IMR-90 (cell line): ENCODE results near the gene MYL4. TPM values are rescaled to one million over a fixed set of nuclear protein-coding genes. Genes with fewer than 3 reads are reported as not detected.

ENCODE experiments used
- ATAC-seq: fragments of 200-7000 bp; cut with Tn5 transposase; 2 replicates; pipeline ENCODE4 v1.9.1; 2020; ENCODE audit warnings: low read depth, mild to moderate bottlenecking, moderate library complexity
- BruUV-seq: library from RNA; stranded (reverse); fragments of 400-500 nt; replicated peaks from 2 replicates; lab custom pipeline; 2021; lab: Mats Ljungman, UMichigan
- CTCF ChIA-PET: fragments of 300-600 bp; formaldehyde crosslinking; extraction: SDS; loops from one replicate; lab custom pipeline; 2021; ENCODE audit warnings: antibody characterized with exemption; lab: Yijun Ruan, JAX
- POLR2A ChIA-PET: fragments of 300-600 bp; sonication (Branson Sonifier 250); formaldehyde crosslinking; loops from one replicate; lab custom pipeline; 2022; ENCODE audit warnings: antibody characterized with exemption; ENCODE audit not compliant: unreplicated experiment; lab: Charles Lee
- DNase-seq: peaks from one replicate; pipeline ENCODE4 v3.0.0; 2013
- H2AFZ ChIP-seq: replicated peaks from 2 replicates; pipeline ENCODE3; 2013; ENCODE audit warnings: low read length, mild to moderate bottlenecking; ENCODE audit not compliant: poor library complexity
- H2AK5ac ChIP-seq: 2 replicates; pipeline ENCODE4 v1.6.1; 2013; ENCODE audit warnings: low read depth, low read length, inconsistent platforms
- H2AK9ac ChIP-seq: replicated peaks from 2 replicates; pipeline ENCODE3; 2013; ENCODE audit warnings: mild to moderate bottlenecking, low read depth, low read length, moderate library complexity; ENCODE audit not compliant: poor library complexity
- H2BK120ac ChIP-seq: 2 replicates; pipeline ENCODE4 v1.6.1; 2013; ENCODE audit warnings: low read depth, low read length, inconsistent platforms
- H2BK15ac ChIP-seq: 3 replicates; pipeline ENCODE4 v1.6.1; 2013; ENCODE audit warnings: low read depth, low read length, inconsistent platforms
- H2BK20ac ChIP-seq: 2 replicates; pipeline ENCODE4 v1.6.1; 2013; ENCODE audit warnings: low read depth, mild to moderate bottlenecking, inconsistent platforms, low read length, moderate library complexity
- H2BK5ac ChIP-seq: 2 replicates; pipeline ENCODE4 v1.6.1; 2013; ENCODE audit warnings: mild to moderate bottlenecking, low read depth, low read length, inconsistent platforms; ENCODE audit not compliant: poor library complexity, severe bottlenecking
- H3K14ac ChIP-seq: replicated peaks from 2 replicates; pipeline ENCODE4 v1.6.1; 2013; ENCODE audit warnings: low read depth, low read length, inconsistent platforms
- H3K18ac ChIP-seq: 2 replicates; pipeline ENCODE4 v1.6.1; 2013; ENCODE audit warnings: low read depth, low read length, control low read depth
- H3K23ac ChIP-seq: 2 replicates; pipeline ENCODE4 v1.6.1; 2013; ENCODE audit warnings: low read depth, low read length, inconsistent platforms
- H3K27ac ChIP-seq: 2 replicates; pipeline ENCODE4 v1.5.1; 2013; ENCODE audit warnings: mild to moderate bottlenecking, control low read depth, low read length; ENCODE audit not compliant: insufficient read depth
- H3K27me3 ChIP-seq: 2 replicates; pipeline ENCODE4 v1.6.1; 2013; ENCODE audit warnings: low read length; ENCODE audit not compliant: control insufficient read depth, insufficient read depth
- H3K36me3 ChIP-seq: 2 replicates; pipeline ENCODE4 v1.6.1; 2013; ENCODE audit warnings: low read length, mixed read lengths; ENCODE audit not compliant: control insufficient read depth, insufficient read depth
- H3K4ac ChIP-seq: 2 replicates; pipeline ENCODE4 v1.6.1; 2013; ENCODE audit warnings: low read depth, low read length, inconsistent platforms
- H3K4me1 ChIP-seq: 2 replicates; pipeline ENCODE4 v1.6.1; 2013; ENCODE audit warnings: low read length, mixed read lengths; ENCODE audit not compliant: control insufficient read depth, insufficient read depth
- H3K4me2 ChIP-seq: 2 replicates; pipeline ENCODE4 v1.6.1; 2013; ENCODE audit warnings: low read depth, mild to moderate bottlenecking, control low read depth, low read length, moderate library complexity
- H3K4me3 ChIP-seq: 2 replicates; pipeline ENCODE4 v1.5.1; 2013; ENCODE audit warnings: low read depth, mild to moderate bottlenecking, control low read depth, low read length, moderate library complexity; ENCODE audit not compliant: insufficient read depth
- H3K56ac ChIP-seq: 2 replicates; pipeline ENCODE4 v1.6.1; 2013; ENCODE audit warnings: low read length, inconsistent platforms; ENCODE audit not compliant: insufficient read depth; ENCODE audit errors: extremely low read depth
- H3K79me1 ChIP-seq, 2 experiments: 2 replicates each; pipeline ENCODE4 v1.6.1; 2013; ENCODE audit warnings: low read length in 2 of 2, inconsistent platforms in 1 of 2, low read depth in 1 of 2
- H3K9ac ChIP-seq: 2 replicates; pipeline ENCODE4 v1.6.1; 2013; ENCODE audit warnings: low read depth, low read length, control low read depth
- H3K9me1 ChIP-seq: 2 replicates; pipeline ENCODE4 v1.6.1; 2013; ENCODE audit warnings: low read length, inconsistent platforms; ENCODE audit not compliant: insufficient read depth
- H3K9me3 ChIP-seq: 2 replicates; pipeline ENCODE4 v1.6.1; 2013; ENCODE audit warnings: low read length; ENCODE audit not compliant: control insufficient read depth, insufficient read depth
- H4K20me1 ChIP-seq: 2 replicates; pipeline ENCODE4 v1.6.1; 2013; ENCODE audit warnings: low read length, inconsistent platforms; ENCODE audit not compliant: insufficient read depth
- H4K5ac ChIP-seq: 2 replicates; pipeline ENCODE4 v1.6.1; 2013; ENCODE audit warnings: mild to moderate bottlenecking, low read depth, low read length, control low read depth
- H4K8ac ChIP-seq, 2 experiments: 2 replicates each; pipeline ENCODE4 v1.6.1; 2013; ENCODE audit warnings: low read depth in 2 of 2, low read length in 2 of 2, control low read depth in 1 of 2, inconsistent platforms in 1 of 2
- H4K91ac ChIP-seq: 2 replicates; pipeline ENCODE4 v1.6.1; 2013; ENCODE audit warnings: low read depth, low read length, inconsistent platforms; ENCODE audit not compliant: insufficient read depth
- BHLHE40 ChIP-seq: fragments of 150-350 bp; IDR thresholded peaks from 2 replicates; pipeline ENCODE4 v1.6.1; 2016; ENCODE audit warnings: mild to moderate bottlenecking, low read depth, low read length
- CEBPB ChIP-seq: IDR thresholded peaks from 2 replicates; pipeline ENCODE4 v1.6.1; 2012; ENCODE audit warnings: low read depth, low read length, improper control_type of control experiment
- CHD1 ChIP-seq: IDR thresholded peaks from 2 replicates; pipeline ENCODE4 v1.6.1; 2012; ENCODE audit warnings: low read depth, low read length, improper control_type of control experiment
- FOS ChIP-seq: fragments of 150-350 bp; IDR thresholded peaks from 2 replicates; pipeline ENCODE4 v1.6.1; 2016; ENCODE audit warnings: low read depth, low read length
- MAFK ChIP-seq: IDR thresholded peaks from 2 replicates; pipeline ENCODE4 v1.6.1; 2012; ENCODE audit warnings: low read depth, low read length, improper control_type of control experiment
- MAZ ChIP-seq: IDR thresholded peaks from 2 replicates; pipeline ENCODE4 v1.6.1; 2012; ENCODE audit warnings: low read depth, mild to moderate bottlenecking, low read length, improper control_type of control experiment, moderate library complexity, borderline replicate concordance
- MXI1 ChIP-seq: IDR thresholded peaks from 2 replicates; pipeline ENCODE4 v1.6.1; 2012; ENCODE audit warnings: low read depth, mild to moderate bottlenecking, low read length, moderate library complexity, borderline replicate concordance
- NFE2L2 ChIP-seq: fragments of 150-350 bp; IDR thresholded peaks from 2 replicates; pipeline ENCODE4 v1.6.1; 2016; ENCODE audit warnings: low read depth, mild to moderate bottlenecking, low read length
- POLR2A ChIP-seq: IDR thresholded peaks from 2 replicates; pipeline ENCODE4 v1.6.1; 2012; ENCODE audit warnings: mild to moderate bottlenecking, low read depth, low read length
- RAD21 ChIP-seq: IDR thresholded peaks from 2 replicates; pipeline ENCODE4 v1.6.1; 2012; ENCODE audit warnings: low read length, improper control_type of control experiment
- RFX5 ChIP-seq: IDR thresholded peaks from 2 replicates; pipeline ENCODE4 v1.8.0; 2012; ENCODE audit warnings: low read depth, mild to moderate bottlenecking, low read length, moderate library complexity
- SMC3 ChIP-seq: fragments of 150-350 bp; IDR thresholded peaks from 2 replicates; pipeline ENCODE4 v1.6.1; 2016; ENCODE audit warnings: low read depth, mild to moderate bottlenecking, antibody characterized with exemption, low read length, moderate library complexity
- WGBS, 2 experiments: methylation state at CpG; one replicate each; pipeline versions ENCODE4 v1.1.5 to v1.1.7; 2013; ENCODE audit warnings: missing lambda C conversion rate in 2 of 2; ENCODE audit not compliant: insufficient read length in 1 of 2; ENCODE audit errors: extremely low coverage in 2 of 2; 5-methylcytosine and 5-hydroxymethylcytosine counted together
- dilution Hi-C: fragments of 300-500 bp; cut with HindIII; formaldehyde crosslinking; loops from one replicate; pipeline ENCODE4 v1.14.3; 2018; ENCODE audit warnings: low sequenced_read_pairs; ENCODE audit not compliant: unreplicated experiment
- in situ Hi-C: fragments of 300-500 bp; cut with MboI; formaldehyde crosslinking; loops from 3 replicates; pipeline ENCODE4 v1.14.3; 2019; ENCODE audit warnings: low sequenced_read_pairs, inconsistent platforms, mixed read lengths
- intact Hi-C: fragments of 100-400 bp; cut with micrococcal nuclease; formaldehyde crosslinking; loops from 2 replicates; pipeline ENCODE4 v1.10.0; 2022
- polyA plus RNA-seq, 3 experiments: library from polyadenylated mRNA; depleted of rRNA; stranded (reverse); fragments of >200 nt; gene quantifications; 2 replicates each; pipeline ENCODE4 v1.2.3, GENCODE V29; 2012; ENCODE audit warnings: low replicate concordance in 1 of 3
- total RNA-seq: library from RNA; depleted of rRNA; stranded (reverse); fragments of >200 nt; gene quantifications from 2 replicates; pipeline ENCODE4 v1.2.3, GENCODE V29; 2012
- TF ChIP-seq, protein P1 (sequence below): fragments of 150-350 bp; IDR thresholded peaks from 2 replicates; pipeline ENCODE4 v1.6.1; 2016; ENCODE audit warnings: low read depth, mild to moderate bottlenecking, low read length, moderate library complexity, borderline replicate concordance
- TF ChIP-seq, protein P2 (sequence below): conservative IDR thresholded peaks from 2 replicates; pipeline ENCODE4 v1.5.1; 2012; ENCODE audit warnings: mild to moderate bottlenecking, low read depth, low read length, improper control_type of control experiment
- TF ChIP-seq, protein P3 (sequence below): fragments of 150-350 bp; IDR thresholded peaks from 2 replicates; pipeline ENCODE4 v1.6.1; 2017; ENCODE audit warnings: mild to moderate bottlenecking, antibody characterized with exemption, low read length, low read depth

The MYL4 gene
- total and polyA plus RNA-seq, 2 of the 4 experiments (the other 2 are of a cell fraction), result not detected

DNA sequence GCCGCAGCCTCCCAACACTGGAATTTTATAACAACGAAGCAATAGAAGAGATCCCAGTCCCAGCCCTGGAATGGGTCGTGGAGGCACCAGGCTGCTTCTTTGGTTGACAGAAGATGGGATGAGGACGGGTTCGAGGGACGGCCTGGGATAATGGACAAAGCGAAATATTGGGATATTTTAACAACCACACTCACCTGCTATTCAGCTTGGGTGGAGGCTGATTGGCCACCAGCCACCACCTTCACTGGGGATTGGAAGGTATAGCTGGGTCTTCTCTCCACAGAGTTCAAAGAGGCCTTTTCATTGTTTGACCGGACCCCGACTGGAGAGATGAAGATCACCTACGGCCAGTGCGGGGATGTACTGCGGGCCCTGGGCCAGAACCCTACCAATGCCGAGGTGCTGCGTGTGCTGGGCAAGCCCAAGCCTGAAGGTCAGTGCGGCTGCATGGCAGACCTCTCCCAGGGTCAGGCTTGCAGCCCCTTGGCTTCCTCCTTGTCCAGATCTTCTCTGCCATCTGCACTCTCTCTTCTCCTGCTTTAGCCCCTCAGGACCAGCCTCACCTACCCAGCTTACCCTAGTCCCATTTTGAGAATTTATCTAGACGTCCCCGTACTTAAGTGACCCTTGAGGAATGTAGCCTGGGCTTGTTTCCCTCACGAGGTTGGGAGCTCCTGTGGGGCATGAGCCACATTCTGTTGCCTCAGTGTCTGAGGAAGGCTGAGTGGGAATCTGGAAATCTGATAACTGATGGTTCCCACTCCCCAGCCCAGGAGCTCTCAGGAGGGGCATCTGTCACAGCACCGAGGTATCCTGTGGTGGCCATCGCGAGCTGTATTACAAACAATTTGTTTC is 10.7 kb downstream of the MYL4 start:
- Histone ChIP-seq H2BK120ac (no peak overlapping the region), H2AK5ac (0 out of 2 replicates have a peak overlapping the region, but pooled peaks have one; percentile 5), H3K36me3 (no peaks in the 10 kb centered on the region), H3K9ac (no peak overlapping the region), H3K9me1 (no peaks in the 10 kb centered on the region; the same call in 1 of the 2 replicates), H3K9me3 (no peaks in the 10 kb centered on the region), H3K14ac (no peak overlapping the region), H3K4ac (no peak overlapping the region), H2BK15ac (no peak overlapping the region), H2AFZ (no peak overlapping the region), H2AK9ac (no peak overlapping the region), H2BK5ac (no peak overlapping the region), H3K27me3 (no peaks in the 10 kb centered on the region), H4K91ac (no peak overlapping the region), H3K4me3 (no peak overlapping the region), H3K4me2 (no peak overlapping the region), H3K4me1 (peaks cover 9% of the 10 kb centered on the region), H3K56ac (no peak overlapping the region), H4K5ac (no peak overlapping the region), H3K27ac (no peak overlapping the region), H2BK20ac (no peak overlapping the region), H3K79me1 (no peaks in the 10 kb centered on the region), H4K8ac (no peak overlapping the region), H3K23ac (no peak overlapping the region), H3K18ac (no peak overlapping the region), H4K20me1 (no peaks in the 10 kb centered on the region)
- DNase-seq, result no peak
- TF ChIP-seq, protein P1, sequence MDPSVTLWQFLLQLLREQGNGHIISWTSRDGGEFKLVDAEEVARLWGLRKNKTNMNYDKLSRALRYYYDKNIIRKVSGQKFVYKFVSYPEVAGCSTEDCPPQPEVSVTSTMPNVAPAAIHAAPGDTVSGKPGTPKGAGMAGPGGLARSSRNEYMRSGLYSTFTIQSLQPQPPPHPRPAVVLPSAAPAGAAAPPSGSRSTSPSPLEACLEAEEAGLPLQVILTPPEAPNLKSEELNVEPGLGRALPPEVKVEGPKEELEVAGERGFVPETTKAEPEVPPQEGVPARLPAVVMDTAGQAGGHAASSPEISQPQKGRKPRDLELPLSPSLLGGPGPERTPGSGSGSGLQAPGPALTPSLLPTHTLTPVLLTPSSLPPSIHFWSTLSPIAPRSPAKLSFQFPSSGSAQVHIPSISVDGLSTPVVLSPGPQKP, result no peak
- no peak for TF ChIP-seq RAD21
- no peak for TF ChIP-seq CHD1
- TF ChIP-seq, protein P2, sequence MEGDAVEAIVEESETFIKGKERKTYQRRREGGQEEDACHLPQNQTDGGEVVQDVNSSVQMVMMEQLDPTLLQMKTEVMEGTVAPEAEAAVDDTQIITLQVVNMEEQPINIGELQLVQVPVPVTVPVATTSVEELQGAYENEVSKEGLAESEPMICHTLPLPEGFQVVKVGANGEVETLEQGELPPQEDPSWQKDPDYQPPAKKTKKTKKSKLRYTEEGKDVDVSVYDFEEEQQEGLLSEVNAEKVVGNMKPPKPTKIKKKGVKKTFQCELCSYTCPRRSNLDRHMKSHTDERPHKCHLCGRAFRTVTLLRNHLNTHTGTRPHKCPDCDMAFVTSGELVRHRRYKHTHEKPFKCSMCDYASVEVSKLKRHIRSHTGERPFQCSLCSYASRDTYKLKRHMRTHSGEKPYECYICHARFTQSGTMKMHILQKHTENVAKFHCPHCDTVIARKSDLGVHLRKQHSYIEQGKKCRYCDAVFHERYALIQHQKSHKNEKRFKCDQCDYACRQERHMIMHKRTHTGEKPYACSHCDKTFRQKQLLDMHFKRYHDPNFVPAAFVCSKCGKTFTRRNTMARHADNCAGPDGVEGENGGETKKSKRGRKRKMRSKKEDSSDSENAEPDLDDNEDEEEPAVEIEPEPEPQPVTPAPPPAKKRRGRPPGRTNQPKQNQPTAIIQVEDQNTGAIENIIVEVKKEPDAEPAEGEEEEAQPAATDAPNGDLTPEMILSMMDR, result no peak
- TF ChIP-seq SMC3, result no peak
- no peak for TF ChIP-seq MAZ
- TF ChIP-seq, protein P3, sequence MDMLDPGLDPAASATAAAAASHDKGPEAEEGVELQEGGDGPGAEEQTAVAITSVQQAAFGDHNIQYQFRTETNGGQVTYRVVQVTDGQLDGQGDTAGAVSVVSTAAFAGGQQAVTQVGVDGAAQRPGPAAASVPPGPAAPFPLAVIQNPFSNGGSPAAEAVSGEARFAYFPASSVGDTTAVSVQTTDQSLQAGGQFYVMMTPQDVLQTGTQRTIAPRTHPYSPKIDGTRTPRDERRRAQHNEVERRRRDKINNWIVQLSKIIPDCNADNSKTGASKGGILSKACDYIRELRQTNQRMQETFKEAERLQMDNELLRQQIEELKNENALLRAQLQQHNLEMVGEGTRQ, result no peak
- no peak for TF ChIP-seq FOS
- no peak for TF ChIP-seq CEBPB
- no peak for TF ChIP-seq RFX5
- no peak for TF ChIP-seq BHLHE40
- no peak for TF ChIP-seq MAFK
- no peak for TF ChIP-seq POLR2A
- TF ChIP-seq NFE2L2, result no peak
- TF ChIP-seq MXI1, result no peak
- in situ Hi-C loops (loop anchor here (10.0 kb wide), 1 partner anchor 395 kb away; no protein-coding TSS in a partner anchor), dilution Hi-C loops (no loop called here), intact Hi-C loops (no loop called here)
- no TSS peak for BruUV-seq
- ChIA-PET CTCF (no interaction called here), POLR2A (no interaction called here)
- WGBS, 2 experiments, result 92% methylated on average over 6 of the region's 21 CpGs; no CpG with 5 or more reads in 1 of the 2 experiments
- no peak for ATAC-seq
